ENCODE data around the gene GRIK4. TPM values are rescaled to one million over a fixed set of nuclear protein-coding genes. Genes with fewer than 3 reads are reported as not detected.

Gene GRIK4
- total and polyA plus RNA-seq, 7 donors: 0.04 to 0.11 (median 0.04) TPM; not detected in 4

DNA sequence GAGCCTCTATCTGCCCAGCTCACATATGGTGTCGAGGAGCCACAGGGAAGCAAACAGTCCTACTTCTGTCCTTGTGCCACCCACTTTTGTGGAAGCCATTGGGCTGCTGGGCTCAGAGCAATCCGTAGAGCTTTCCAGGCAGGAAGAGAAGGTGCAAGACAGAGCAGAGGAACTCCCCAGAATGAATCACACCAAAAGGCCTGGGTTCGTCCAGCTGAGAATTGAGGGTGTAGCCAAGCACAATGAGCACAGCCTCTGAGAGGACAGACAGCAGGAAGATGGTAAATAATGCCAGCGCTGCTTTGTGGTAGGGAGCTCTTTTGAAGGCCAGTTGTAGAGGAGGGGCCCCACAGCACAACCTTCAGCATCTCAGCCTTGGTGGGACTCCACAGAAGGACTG is 237.8 kb downstream of the GRIK4 start:
- H3K27ac ChIP-seq: no peak overlapping the region
- H3K9me3 ChIP-seq: no peaks in the 10 kb centered on the region
- H3K27me3 ChIP-seq (ENCODE audit: insufficient read depth in 3 of 3, low read length in 2 of 3): peaks cover 0 to 16% (median 0%) of the 10 kb centered on the region in 3 donors
- H3K36me3 ChIP-seq (ENCODE audit: insufficient read depth in 1 of 2, low read depth in 1 of 2): no peaks in the 10 kb centered on the region
- TF ChIP-seq, protein P1, sequence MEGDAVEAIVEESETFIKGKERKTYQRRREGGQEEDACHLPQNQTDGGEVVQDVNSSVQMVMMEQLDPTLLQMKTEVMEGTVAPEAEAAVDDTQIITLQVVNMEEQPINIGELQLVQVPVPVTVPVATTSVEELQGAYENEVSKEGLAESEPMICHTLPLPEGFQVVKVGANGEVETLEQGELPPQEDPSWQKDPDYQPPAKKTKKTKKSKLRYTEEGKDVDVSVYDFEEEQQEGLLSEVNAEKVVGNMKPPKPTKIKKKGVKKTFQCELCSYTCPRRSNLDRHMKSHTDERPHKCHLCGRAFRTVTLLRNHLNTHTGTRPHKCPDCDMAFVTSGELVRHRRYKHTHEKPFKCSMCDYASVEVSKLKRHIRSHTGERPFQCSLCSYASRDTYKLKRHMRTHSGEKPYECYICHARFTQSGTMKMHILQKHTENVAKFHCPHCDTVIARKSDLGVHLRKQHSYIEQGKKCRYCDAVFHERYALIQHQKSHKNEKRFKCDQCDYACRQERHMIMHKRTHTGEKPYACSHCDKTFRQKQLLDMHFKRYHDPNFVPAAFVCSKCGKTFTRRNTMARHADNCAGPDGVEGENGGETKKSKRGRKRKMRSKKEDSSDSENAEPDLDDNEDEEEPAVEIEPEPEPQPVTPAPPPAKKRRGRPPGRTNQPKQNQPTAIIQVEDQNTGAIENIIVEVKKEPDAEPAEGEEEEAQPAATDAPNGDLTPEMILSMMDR (IDR thresholded peaks at IDR 0.05): no peak
- intact Hi-C loops (cut with DNase I): no loop called here
- no peaks in the 10 kb centered on the region for H3K4me1 ChIP-seq
- WGBS, 3 donors: 82 to 90% (median 87%) methylated on average over 4 of the region's 4 CpGs
- DNase-seq (no peak), ATAC-seq (no peak)
- H3K4me3 ChIP-seq: no peak overlapping the region

DNA sequence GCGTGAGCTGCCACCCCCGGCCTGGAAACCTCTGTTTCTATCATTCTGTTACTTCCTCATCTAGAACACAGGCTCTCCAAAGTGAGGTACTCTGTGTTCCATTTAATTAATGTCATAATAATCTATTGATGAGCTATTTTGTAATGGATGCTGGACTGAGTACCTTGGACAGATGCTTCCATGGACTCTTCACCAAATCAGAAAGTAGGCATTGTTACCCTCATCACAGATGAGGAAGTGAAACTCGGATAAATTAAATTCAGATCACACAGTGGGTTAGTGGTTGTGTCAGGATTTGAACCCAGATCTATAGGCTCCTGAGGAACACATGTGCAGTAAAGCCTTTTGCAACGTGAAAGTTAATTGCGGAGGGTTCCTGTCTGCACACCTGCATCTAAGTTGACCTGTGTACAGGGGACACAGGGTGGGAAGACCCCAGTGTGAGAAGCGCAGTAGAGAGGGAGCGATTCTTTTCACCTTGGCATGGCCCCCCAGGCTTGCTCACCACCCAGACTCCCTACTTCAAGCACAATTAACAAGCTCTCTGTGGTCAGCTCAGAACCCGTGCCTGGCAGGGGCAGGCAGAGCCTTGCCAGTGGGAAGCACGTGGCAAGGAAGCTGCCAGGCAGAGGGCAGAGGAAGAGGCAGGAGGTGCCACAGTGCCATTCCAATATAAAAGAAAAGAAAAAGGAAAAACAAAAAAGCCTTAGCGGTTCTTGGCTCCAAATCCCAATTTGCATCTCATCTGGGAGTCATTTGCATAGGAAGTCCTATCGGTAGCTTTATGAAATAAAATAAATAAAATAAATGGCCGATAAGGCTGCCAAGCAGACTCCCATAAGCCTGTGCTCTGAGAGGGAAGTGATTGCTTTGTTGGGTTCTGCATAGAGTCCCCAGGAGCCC is 239.3 kb downstream of the GRIK4 start:
- TF ChIP-seq, protein P1 (IDR thresholded peaks at IDR 0.05): no peak
- WGBS, 3 donors: 60 to 70% (median 68%) methylated on average over 12 of the region's 12 CpGs

DNA sequence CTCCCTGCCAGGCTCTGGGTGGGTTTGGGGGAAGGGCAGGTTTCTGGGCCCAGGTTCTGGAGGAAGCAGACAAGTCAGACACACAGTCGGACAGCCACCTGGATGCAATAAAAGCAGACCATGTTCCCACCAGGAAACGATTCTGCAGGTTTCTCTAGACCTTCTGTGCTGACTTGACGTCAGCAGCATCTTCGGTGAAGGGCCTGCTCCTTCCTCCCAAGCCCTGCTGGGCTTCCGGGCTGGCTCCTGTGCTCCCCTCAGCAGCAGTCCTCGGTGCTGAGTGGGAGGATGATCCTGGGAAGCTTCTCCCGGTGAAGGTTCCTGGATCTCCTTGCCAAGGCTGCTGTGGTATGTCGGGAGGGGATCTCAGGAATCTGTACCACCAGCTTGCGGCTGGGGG is 240.0 kb downstream of the GRIK4 start:
- intact Hi-C loops (cut with DNase I): no loop called here
- Histone ChIP-seq H3K4me1 (no peaks in the 10 kb centered on the region), H3K4me3 (no peak overlapping the region), H3K27me3 (ENCODE audit: insufficient read depth in 3 of 3, low read length in 2 of 3) (peaks cover 0 to 6% (median 0%) of the 10 kb centered on the region in 3 donors), H3K9me3 (no peaks in the 10 kb centered on the region), H3K36me3 (ENCODE audit: insufficient read depth in 1 of 2, low read depth in 1 of 2) (no peaks in the 10 kb centered on the region), H3K27ac (no peak overlapping the region)
- WGBS, 3 donors: 55 to 64% (median 61%) methylated on average over 9 of the region's 9 CpGs
- ATAC-seq (no peak), DNase-seq (no peak)
- TF ChIP-seq, protein P1 (IDR thresholded peaks at IDR 0.05): no peak

More for the DNA sequence above, 239.3 kb downstream of the GRIK4 start:
- Histone ChIP-seq H3K4me3 (no peak overlapping the region), H3K4me1 (no peaks in the 10 kb centered on the region), H3K27ac (no peak overlapping the region), H3K27me3 (ENCODE audit: insufficient read depth in 3 of 3, low read length in 2 of 3) (peaks cover 0 to 6% (median 0%) of the 10 kb centered on the region in 3 donors), H3K9me3 (no peaks in the 10 kb centered on the region), H3K36me3 (ENCODE audit: insufficient read depth in 1 of 2, low read depth in 1 of 2) (no peaks in the 10 kb centered on the region)
- no peak for DNase-seq
- intact Hi-C loops (cut with DNase I): no loop called here
- no peak for ATAC-seq

DNA sequence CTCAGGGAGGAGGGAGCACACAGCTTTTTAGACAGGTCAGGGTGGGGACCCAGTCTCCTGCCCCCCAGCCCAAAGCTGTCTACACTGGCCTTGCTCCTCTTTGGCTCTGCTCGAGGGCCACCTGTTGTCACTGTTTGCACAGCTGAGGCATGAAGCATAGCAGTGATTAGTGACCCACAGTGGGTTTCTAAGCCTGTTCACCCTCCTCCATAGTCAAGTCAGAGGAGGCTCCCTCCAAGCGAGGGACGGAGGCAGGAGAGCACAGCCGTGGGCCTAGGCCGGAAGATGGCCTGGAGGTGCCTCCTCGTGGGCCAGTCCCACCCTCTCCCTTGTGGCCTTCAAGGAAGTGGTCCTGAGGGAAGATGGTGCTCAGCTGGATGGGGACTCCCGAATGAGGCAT is 241.1 kb downstream of the GRIK4 start:
- TF ChIP-seq, protein P1 (IDR thresholded peaks at IDR 0.05): no peak
- ATAC-seq: no peak
- H3K4me1 ChIP-seq: no peaks in the 10 kb centered on the region
- 71 to 75% (median 71%) methylated on average over 7 of the region's 7 CpGs for WGBS, 3 donors
- peaks cover 0 to 6% (median 0%) of the 10 kb centered on the region in 3 donors for H3K27me3 ChIP-seq (ENCODE audit: insufficient read depth in 3 of 3, low read length in 2 of 3)
- DNase-seq: no peak
- H3K27ac ChIP-seq: no peak overlapping the region
- no peaks in the 10 kb centered on the region for H3K9me3 ChIP-seq
- no peaks in the 10 kb centered on the region for H3K36me3 ChIP-seq (ENCODE audit: insufficient read depth in 1 of 2, low read depth in 1 of 2)
- no peak overlapping the region for H3K4me3 ChIP-seq
- intact Hi-C loops (cut with DNase I): no loop called here
